Measurements from ENCODE around the gene NUMB. TPM values are rescaled to one million over a fixed set of nuclear protein-coding genes. Genes with fewer than 3 reads are reported as not detected.

NUMB gene
- total RNA-seq, 2 experiments from 2014 or later, result 18.6 to 87.8 TPM

DNA sequence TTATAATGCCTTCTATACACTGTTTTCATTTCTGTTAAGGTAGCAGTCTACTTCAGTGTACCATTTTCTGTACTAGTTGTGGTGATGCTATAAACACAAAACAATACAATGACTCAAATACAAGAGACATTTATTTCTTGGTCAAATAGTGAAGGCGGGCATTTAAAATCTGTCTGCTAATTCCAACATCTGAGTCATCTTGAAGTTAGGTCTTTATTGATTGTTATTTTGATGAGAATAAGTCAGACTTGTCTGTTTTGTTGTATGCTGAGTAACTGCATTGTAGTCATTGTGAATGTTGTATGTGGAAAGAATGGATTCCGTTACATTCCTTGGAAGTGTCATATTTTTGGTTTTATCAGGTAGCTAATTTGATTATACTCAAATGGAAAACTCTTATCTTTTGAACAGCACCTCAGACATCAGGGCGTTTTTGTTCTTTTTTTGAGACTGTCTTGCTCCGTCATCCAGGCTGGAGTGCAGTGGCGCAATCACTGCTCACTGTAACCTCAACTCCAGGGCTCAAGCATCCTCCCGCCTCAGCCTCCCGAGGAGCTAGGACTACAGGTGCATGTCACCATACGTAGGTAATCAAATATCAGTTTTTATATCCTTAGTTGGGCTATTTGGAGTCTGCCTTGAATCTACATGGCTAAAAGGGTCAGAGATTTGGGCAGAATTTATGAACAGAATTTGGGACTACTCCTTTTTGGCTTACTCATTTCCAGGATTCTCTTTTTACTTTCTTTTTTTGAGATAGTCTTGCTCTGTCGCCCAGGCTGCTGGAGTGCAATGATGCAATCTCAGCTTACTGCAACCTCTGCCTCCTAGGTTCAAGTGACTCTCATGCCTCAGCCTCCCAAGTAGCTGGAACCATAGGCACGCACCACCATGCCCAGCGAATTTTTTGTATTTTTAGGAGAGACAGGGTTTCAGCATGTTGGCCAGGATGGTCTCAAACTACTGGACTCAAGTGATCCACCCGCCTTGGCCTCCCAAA, 164.3 kb downstream of the NUMB start:
- H3K4me3 ChIP-seq (ENCODE audit: low read depth, low read length, poor library complexity, severe bottlenecking), result no peak overlapping the region
- DNase-seq (ENCODE audit: low spot score), result no peak
- no peaks in the 10 kb centered on the region for H3K79me2 ChIP-seq (ENCODE audit: insufficient read depth, low read depth, low read length)
- no peaks in the 10 kb centered on the region for H3K4me1 ChIP-seq (ENCODE audit: insufficient read depth, low read length, poor library complexity, severe bottlenecking)
- CTCF ChIA-PET (ENCODE audit: unreplicated experiment), result interaction anchor here (1.0 to 2.0 kb wide), 3 partner anchors 172 to 178 kb away, joined by 4 to 11 read pairs (median 9); no protein-coding TSS in a partner anchor
- H3K36me3 ChIP-seq (ENCODE audit: insufficient read depth, low read length), result peaks cover 7% of the 10 kb centered on the region; the same call in 1 of the 2 replicates
- H2AFZ ChIP-seq (ENCODE audit: low read length), result no peak overlapping the region
- intact Hi-C loops (cut with micrococcal nuclease; ENCODE audit: unreplicated experiment), result no loop called here
- POLR2A ChIA-PET, result interaction anchor here (0.6 to 0.9 kb wide), 2 partner anchors 93 to 206 kb away, joined by 3 to 4 read pairs; no protein-coding TSS in a partner anchor
- H4K20me1 ChIP-seq (ENCODE audit: insufficient read depth, low read length), result no peaks in the 10 kb centered on the region
- no peaks in the 10 kb centered on the region for H3K9me3 ChIP-seq (ENCODE audit: low read length)
- no peak overlapping the region for H3K27ac ChIP-seq (ENCODE audit: low read depth, low read length, poor library complexity, severe bottlenecking)
- no peaks in the 10 kb centered on the region for H3K9me2 ChIP-seq (ENCODE audit: insufficient read depth, low read length)
- no peak for TF ChIP-seq EZH2phosphoT487 (IDR thresholded peaks at IDR 0.05; ENCODE audit: borderline replicate concordance, low read depth, low read length)
- TF ChIP-seq, protein P1, sequence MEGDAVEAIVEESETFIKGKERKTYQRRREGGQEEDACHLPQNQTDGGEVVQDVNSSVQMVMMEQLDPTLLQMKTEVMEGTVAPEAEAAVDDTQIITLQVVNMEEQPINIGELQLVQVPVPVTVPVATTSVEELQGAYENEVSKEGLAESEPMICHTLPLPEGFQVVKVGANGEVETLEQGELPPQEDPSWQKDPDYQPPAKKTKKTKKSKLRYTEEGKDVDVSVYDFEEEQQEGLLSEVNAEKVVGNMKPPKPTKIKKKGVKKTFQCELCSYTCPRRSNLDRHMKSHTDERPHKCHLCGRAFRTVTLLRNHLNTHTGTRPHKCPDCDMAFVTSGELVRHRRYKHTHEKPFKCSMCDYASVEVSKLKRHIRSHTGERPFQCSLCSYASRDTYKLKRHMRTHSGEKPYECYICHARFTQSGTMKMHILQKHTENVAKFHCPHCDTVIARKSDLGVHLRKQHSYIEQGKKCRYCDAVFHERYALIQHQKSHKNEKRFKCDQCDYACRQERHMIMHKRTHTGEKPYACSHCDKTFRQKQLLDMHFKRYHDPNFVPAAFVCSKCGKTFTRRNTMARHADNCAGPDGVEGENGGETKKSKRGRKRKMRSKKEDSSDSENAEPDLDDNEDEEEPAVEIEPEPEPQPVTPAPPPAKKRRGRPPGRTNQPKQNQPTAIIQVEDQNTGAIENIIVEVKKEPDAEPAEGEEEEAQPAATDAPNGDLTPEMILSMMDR (conservative IDR thresholded peaks at IDR 0.05; ENCODE audit: low read length), result no peak
- BruUV-seq (replicated peaks), result no TSS peak
- H3K4me2 ChIP-seq (ENCODE audit: low read length), result no peak overlapping the region

DNA sequence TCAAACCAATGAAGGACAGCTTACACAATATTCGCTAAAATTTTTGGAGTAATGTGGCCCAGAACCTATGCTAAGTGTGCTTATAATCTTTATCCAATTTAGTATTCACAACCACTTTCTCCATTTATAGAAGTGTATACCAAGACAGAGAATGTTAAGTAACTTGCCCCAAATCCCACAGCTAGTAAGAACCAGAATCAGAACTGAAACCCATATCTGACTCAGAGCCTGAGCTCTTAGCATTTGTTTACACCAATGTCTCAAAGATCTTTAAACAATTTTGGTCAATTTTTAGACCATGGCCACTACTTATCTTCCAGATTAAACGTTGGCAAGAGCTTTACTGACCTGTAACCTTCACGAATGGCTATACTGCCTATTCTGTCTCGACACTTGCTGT, 168.1 kb downstream of the NUMB start:
- Histone ChIP-seq H3K27ac (ENCODE audit: low read depth, low read length, poor library complexity, severe bottlenecking) (no peak overlapping the region), H3K4me1 (ENCODE audit: insufficient read depth, low read length, poor library complexity, severe bottlenecking) (no peaks in the 10 kb centered on the region), H4K20me1 (ENCODE audit: insufficient read depth, low read length) (no peaks in the 10 kb centered on the region), H3K9me3 (ENCODE audit: low read length) (no peaks in the 10 kb centered on the region), H2AFZ (ENCODE audit: low read length) (no peak overlapping the region), H3K9me2 (ENCODE audit: insufficient read depth, low read length) (no peaks in the 10 kb centered on the region), H3K79me2 (ENCODE audit: insufficient read depth, low read depth, low read length) (no peaks in the 10 kb centered on the region), H3K36me3 (ENCODE audit: insufficient read depth, low read length) (peaks cover 17% of the 10 kb centered on the region; the same call in 1 of the 2 replicates), H3K4me2 (ENCODE audit: low read length) (no peak overlapping the region), H3K4me3 (ENCODE audit: low read depth, low read length, poor library complexity, severe bottlenecking) (no peak overlapping the region)
- no peak for TF ChIP-seq EZH2phosphoT487 (IDR thresholded peaks at IDR 0.05; ENCODE audit: borderline replicate concordance, low read depth, low read length)
- TF ChIP-seq, protein P1 (conservative IDR thresholded peaks at IDR 0.05; ENCODE audit: low read length), result no peak
- ChIA-PET CTCF (ENCODE audit: unreplicated experiment) (no interaction called here), POLR2A (no interaction called here)
- no TSS peak for BruUV-seq (replicated peaks)
- DNase-seq (ENCODE audit: low spot score), result no peak
- intact Hi-C loops (cut with micrococcal nuclease; ENCODE audit: unreplicated experiment), result no loop called here
